Measurements from ENCODE around the gene MARCHF3.

The MARCHF3 gene

DNA sequence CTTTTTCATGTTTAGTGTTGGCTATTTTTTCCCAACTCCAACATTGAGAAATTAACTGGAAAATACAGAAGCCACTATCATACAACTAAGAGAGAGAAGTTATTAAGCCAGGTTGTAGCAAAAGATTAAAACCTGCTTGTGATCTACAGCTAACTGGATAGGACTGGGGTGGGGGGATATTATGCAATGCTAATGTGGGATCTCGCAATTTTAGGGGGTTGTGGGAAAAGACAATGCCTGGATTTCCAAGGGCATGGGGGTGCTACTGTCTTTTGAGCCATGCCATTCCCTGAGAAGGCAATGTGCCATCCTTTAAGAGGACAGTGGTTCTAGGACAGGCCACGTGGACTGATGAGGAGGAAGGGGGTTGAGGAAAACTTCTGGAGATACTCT, 46.5 kb downstream of the MARCHF3 start:
- no peak for DNase-seq (ENCODE audit: low read depth, low spot score)

DNA sequence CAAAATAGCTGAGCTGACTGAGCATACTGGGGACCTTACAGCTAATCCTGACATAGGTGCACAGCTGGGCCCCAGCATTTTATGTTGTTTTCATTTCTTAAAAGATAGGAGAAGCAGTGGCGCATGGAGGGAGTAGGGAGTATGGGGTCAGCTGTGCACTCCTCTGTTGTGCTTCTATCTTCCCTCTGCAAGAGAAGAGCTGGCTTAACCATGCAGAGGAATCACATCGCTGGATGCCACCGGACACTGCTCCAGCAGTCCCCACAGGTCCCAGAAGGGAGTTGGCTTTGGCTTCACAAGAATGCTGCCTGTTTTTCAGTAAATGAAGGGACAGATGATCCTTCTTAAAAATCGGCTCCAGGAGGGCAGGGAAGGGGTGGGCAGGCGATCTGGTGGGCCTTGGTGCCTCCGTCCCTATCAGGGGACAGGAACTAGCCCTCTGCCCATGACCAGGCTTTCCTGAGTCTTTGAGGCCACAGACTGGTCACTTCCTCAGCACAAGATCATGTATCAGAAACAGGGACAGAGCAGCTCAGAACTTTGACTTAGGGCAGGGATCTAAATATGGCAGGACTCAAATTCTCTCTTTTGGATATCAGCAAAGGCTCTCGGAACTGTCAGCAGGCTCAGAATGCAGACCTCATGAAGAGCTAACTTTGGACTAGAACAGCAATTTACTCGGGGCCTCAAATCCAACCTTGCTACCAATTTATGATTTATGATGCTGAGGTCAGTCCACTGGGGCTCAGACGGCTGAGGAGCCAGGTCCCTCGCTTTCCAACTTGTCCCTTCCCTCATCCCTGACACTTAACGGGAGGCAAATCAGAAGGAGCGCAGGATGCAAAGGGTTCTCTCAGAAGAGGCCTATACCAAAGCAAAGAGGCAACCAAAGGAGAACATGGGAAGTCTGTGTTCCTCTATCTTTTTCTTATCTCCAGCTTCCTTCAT, 47.2 kb downstream of the MARCHF3 start:
- no peak for DNase-seq (ENCODE audit: low read depth, low spot score)

GRCh38 chr5:126982202-126982601, 48.2 kb downstream of the MARCHF3 start:
- no peak for DNase-seq (ENCODE audit: low read depth, low spot score)

GRCh38 chr5:126981701-126982100, 48.7 kb downstream of the MARCHF3 start:
- no peak for DNase-seq (ENCODE audit: low read depth, low spot score)

GRCh38 chr5:126981222-126981621, 49.1 kb downstream of the MARCHF3 start:
- DNase-seq (ENCODE audit: low read depth, low spot score) = no peak

DNA sequence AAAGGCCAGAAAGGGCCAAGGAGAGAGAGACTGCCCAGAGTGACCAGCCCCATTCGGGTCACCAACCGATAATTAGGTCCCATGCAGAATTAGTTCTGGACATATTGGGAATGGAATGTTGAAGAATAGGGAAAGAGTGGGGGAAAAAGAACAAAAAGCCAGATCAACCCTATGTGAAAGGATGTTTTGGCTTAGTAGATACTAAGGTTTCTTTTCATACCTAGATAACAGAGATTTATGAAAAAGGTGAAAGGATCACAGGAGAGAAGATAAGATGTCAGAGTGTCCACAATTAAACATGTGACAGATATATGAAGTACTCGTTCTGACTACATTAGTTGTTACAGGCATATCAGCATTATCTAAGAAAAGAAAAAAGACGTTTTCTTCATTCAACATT, 52.1 kb downstream of the MARCHF3 start:
- DNase-seq (ENCODE audit: low read depth, low spot score) = no peak

- DNase-seq (ENCODE audit: low read depth, low spot score) = no peak
Measured at GRCh38 chr5:126976520-126977172, 53.7 kb downstream of the MARCHF3 start.

DNA sequence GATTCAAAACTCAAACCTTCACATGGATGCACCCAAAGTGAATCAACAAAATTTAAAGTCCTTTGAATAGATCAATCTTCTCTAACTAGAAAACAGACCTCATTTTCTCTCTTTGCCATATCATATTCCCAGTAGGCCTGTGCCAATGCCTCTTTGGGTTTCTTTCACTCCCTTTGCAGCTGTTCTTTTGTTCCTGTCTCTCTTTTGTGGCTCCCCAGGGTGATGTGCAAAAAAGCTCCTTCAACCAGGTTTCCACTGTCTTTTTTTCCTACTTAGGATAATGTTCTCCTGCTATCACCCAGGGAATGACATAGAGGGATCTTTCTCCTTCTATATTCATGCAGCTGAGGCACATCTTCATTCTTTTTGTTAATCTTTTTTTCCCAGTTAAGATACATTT, 54.6 kb downstream of the MARCHF3 start:
- DNase-seq (ENCODE audit: low read depth, low spot score) = no peak

- DNase-seq (ENCODE audit: low read depth, low spot score) = no peak
Measured at GRCh38 chr5:126973193-126973592, 57.2 kb downstream of the MARCHF3 start.

GRCh38 chr5:126972062-126972895, 58.1 kb downstream of the MARCHF3 start:
- DNase-seq (ENCODE audit: low read depth, low spot score) = no peak

GRCh38 chr5:126971455-126972031, 58.8 kb downstream of the MARCHF3 start:
- DNase-seq (ENCODE audit: low read depth, low spot score) = no peak

- no peak for DNase-seq (ENCODE audit: low read depth, low spot score)
Measured at GRCh38 chr5:126970517-126971017, 59.8 kb downstream of the MARCHF3 start.

DNA sequence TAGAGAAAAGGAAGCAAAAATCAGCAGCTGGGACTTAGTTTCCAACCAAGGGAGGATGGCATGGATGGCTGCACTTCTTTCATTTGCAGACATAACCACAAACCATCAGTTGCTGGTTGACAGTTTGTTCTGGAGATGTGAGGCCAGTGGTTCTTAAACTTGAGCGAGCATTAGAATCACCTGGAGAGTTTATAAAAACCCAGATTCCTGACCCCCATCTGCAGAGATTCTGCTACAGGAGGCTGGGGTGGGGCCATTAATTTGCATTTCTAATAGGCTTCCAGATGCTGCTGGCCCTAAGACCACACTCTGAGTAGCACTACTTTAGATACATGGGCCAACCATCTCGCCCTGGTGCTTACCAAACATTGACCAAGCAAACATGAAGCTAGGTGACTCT, 60.8 kb downstream of the MARCHF3 start:
- DNase-seq (ENCODE audit: low read depth, low spot score) = no peak

DNA sequence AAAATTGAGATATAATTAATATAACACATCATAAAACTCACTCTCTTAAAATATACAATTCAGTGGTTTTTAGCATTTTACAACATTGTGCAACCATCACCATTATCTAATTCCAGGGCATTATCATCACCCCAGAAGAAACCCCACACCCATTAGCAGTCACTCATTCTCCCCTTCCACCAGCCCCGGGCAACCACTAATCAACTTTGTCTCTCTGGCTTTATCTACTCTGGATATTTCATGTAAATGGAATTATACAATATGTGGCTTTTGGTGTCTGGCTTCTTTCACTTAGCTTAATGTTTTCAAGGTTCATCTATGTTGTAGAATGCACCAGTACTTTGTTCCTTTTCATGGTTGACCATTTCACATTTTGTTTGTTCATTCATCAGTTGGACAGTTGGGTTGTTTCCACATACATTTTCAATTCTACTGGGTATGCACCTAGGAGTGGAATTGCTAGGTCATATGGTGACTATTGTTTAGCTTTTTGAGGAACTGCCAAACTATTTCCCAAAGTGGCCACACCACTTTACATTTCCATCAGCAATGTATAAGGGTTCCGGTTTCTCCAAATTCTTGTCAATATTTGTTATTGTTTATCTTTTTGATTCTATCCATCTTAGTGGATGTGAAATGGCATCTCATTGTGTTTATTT, 62.4 kb downstream of the MARCHF3 start:
- DNase-seq (ENCODE audit: low read depth, low spot score) = no peak

- no peak for DNase-seq (ENCODE audit: low read depth, low spot score)
Measured at GRCh38 chr5:126965487-126965886, 64.9 kb downstream of the MARCHF3 start.

DNA sequence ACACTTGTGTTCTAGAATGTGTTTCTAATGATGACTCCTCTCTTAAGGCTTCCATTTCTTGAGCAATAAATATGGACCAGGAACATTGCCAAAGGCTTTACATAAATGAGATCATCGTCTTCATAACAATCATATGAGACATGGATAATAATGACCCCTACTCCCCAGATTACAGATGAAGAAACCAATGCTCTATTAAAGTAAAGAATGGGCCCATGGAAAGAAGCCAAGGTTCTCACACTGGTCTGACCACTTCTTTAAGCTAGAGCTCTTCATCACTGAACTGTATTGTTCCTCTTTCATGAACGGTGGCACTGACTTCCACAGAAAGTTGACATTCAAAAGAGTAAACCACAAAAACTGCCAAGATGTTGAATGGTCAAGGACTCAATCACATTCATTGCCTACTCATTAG, 65.3 kb downstream of the MARCHF3 start:
- no peak for DNase-seq (ENCODE audit: low read depth, low spot score)

DNA sequence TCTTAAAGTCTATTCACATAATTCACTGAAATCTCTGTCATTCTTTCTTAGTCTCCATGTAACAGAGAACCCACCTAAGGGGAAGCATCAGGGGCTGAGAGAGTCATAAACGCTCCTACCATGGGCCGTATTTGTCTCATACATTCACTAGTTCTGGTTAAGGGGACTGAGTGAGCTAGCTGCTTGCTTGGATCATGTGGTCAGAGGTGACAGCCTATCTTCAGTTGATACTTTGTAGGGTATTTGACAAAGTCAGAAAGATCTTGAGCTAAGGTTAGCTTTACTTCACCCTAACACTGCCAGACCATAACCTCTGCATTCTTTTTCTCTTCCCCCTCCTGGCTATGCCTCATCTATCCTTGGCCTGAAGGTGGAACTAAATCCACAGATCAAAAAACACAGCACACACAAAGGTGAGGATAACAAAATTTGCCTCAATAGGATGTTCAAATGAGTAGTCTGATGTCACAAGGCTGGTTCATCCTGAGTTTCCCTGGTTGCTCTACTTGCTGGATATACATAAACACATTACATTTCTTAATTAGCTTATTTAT, 66.5 kb downstream of the MARCHF3 start:
- DNase-seq (ENCODE audit: low read depth, low spot score) = no peak

DNA sequence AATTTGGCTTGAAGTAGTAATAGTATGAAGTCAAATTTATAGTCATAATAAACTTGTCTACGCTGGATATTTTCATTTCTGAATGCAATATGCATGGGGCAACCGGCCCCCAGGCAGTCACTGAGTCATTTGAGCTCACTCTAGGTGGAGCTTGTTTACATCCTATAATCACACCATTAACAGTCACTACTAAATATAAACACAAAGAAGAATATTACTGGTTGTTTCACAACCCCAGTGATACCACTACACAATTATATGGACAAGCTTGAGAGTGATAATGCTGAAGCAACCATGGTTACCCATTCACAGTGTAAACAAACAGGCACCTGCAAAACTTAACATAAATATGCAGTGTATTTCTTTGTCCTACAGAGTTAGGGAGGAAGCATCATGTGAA, 68.7 kb downstream of the MARCHF3 start:
- no peak for DNase-seq (ENCODE audit: low read depth, low spot score)

GRCh38 chr5:126961128-126961527, 69.2 kb downstream of the MARCHF3 start:
- DNase-seq (ENCODE audit: low read depth, low spot score) = no peak

- no peak for DNase-seq (ENCODE audit: low read depth, low spot score)
Measured at GRCh38 chr5:126959188-126959587, 71.2 kb downstream of the MARCHF3 start.

- no peak for DNase-seq (ENCODE audit: low read depth, low spot score)
Measured at GRCh38 chr5:126956991-126957390, 73.4 kb downstream of the MARCHF3 start.
